GM18526 (cell line): ENCODE data around the gene MOSMO.

Experiments
- POLR2A ChIP-seq: IDR thresholded peaks from 3 replicates; pipeline ENCODE4 v1.6.1; 2011; ENCODE audit not compliant: insufficient read length; ENCODE audit errors: extremely low read depth

Gene MOSMO

DNA sequence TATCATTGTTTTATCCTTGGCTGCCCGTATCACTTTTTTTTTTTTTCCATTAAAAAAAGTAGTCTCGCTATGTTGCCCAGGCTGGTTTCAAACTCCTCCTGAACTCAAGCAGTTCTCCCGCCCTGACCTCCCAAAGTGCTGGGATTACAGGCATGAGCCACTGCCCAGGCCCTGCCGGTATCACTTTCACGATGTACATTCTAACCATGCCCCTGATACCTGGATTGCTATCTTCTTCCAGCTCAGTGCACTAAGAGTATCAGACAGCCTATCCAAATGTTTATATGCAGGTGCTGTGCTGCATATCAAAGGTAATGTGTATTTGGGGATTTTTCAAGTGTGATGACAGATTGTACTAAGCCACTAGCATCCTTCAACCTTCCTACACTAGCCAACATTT lies 14.2 kb downstream of the MOSMO start:
- no peak for TF ChIP-seq POLR2A

GRCh38 chr16:22023505-22023904 lies 15.6 kb downstream of the MOSMO start:
- no peak for TF ChIP-seq POLR2A

GRCh38 chr16:22027633-22028032 lies 19.7 kb downstream of the MOSMO start:
- TF ChIP-seq POLR2A, result no peak

GRCh38 chr16:22029632-22030031 lies 21.7 kb downstream of the MOSMO start:
- no peak for TF ChIP-seq POLR2A

DNA sequence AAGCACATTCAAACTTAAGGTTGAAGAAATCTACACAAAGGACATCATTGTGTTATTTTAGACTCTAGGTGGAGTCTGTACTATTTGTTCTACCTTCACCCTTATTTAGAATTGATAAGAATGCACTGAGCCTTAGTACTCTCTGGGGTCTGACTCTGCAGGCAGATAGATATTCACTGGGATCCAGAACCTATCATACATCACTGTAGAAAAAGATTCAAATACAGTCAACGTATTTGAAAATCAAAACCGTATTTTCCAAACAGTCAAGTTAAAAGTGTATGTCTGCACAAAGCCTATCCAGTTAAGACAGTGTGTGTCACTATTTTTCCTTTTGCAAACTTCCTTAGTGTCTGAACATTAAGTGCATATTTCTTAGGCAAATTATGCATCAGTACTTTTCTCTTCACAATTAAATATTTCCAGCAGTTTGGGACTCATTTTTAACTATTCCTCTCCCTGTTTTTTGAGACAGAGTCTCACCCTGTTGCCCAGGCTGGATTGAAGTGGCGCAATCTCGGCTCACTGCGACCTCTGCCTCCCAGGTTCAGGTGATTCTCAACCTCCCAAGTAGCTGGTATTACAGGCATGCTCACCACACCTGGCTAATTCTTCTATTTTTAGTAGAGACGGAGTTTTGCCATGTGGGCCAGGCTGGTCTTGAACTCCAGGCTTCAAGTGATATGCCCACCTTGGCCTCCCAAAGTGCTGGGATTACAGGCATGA lies 22.3 kb downstream of the MOSMO start:
- TF ChIP-seq POLR2A, result no peak

DNA sequence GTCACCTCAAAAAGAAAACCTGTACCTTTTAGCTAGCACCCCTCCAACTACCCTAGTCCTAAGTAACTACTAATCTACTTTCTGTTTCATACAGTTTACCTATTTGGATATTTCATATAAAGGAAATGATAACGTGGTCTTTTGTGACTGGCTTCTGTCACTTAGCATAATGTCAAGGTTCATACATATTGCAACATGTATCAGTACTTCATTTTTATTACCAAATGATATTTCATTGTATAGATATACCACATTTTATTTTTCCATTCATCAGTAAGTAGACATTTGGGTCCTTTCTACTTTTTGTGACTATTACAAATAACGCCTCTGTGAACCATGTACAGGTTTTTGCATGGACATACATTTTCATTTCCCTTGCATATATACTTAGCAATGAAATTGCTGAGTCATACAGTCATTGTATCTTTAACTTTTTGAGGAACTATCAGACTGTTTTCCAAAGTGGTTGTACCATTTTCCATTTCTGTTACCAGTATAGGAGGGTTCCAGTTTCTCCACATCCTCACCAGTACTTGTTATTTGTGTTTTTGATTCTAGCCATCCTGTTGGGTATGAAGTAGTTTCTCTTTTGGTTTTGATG lies 23.7 kb downstream of the MOSMO start:
- no peak for TF ChIP-seq POLR2A

- TF ChIP-seq POLR2A, result no peak
These were observed 26.6 kb downstream of the MOSMO start for GRCh38 chr16:22034503-22034902.

GRCh38 chr16:22035153-22035552 lies 27.2 kb downstream of the MOSMO start:
- TF ChIP-seq POLR2A, result no peak

GRCh38 chr16:22050963-22051362 lies 43.1 kb downstream of the MOSMO start:
- no peak for TF ChIP-seq POLR2A

- no peak for TF ChIP-seq POLR2A
These were observed 45.1 kb downstream of the MOSMO start for GRCh38 chr16:22052980-22053379.

GRCh38 chr16:22053921-22054341 lies 46.0 kb downstream of the MOSMO start:
- TF ChIP-seq POLR2A, result no peak

GRCh38 chr16:22054847-22055590 lies 47.1 kb downstream of the MOSMO start:
- TF ChIP-seq POLR2A, result no peak

GRCh38 chr16:22055881-22056280 lies 48.0 kb downstream of the MOSMO start:
- no peak for TF ChIP-seq POLR2A

- TF ChIP-seq POLR2A, result no peak
These were observed 56.1 kb downstream of the MOSMO start for GRCh38 chr16:22063888-22064467.

GRCh38 chr16:22065252-22065651 lies 57.3 kb downstream of the MOSMO start:
- TF ChIP-seq POLR2A, result no peak
